Hepatocyte (in vitro differentiated cells): ENCODE measurements around the gene GPR61. TPM values are rescaled to one million over a fixed set of nuclear protein-coding genes. Genes with fewer than 3 reads are reported as not detected.

Experiments
- DNase-seq: peaks from one replicate; pipeline ENCODE4 v3.0.0-alpha.2; 2016; ENCODE audit warnings: low spot score
- H2AFZ ChIP-seq: fragments of 200-600 bp; sonication (generic); 2 replicates; pipeline ENCODE4 v1.6.0; 2016; ENCODE audit warnings: antibody characterized with exemption, mild to moderate bottlenecking
- H3K27ac ChIP-seq: fragments of 200-600 bp; sonication (generic); 2 replicates; pipeline ENCODE4 v1.5.1; 2016; ENCODE audit warnings: mild to moderate bottlenecking
- H3K27me3 ChIP-seq: fragments of 200-600 bp; sonication (generic); 2 replicates; pipeline ENCODE4 v1.6.1; 2016
- H3K36me3 ChIP-seq: fragments of 200-600 bp; sonication (generic); replicated peaks from 2 replicates; pipeline ENCODE4 v1.5.1; 2016; ENCODE audit warnings: low read depth; ENCODE audit not compliant: insufficient read depth
- H3K4me1 ChIP-seq: fragments of 200-600 bp; sonication (generic); 2 replicates; pipeline ENCODE4 v1.5.1; 2016; ENCODE audit warnings: mild to moderate bottlenecking, moderate library complexity; ENCODE audit not compliant: insufficient read depth
- H3K4me2 ChIP-seq: fragments of 200-600 bp; sonication (generic); 2 replicates; pipeline ENCODE4 v1.6.0; 2016
- H3K4me3 ChIP-seq: fragments of 200-600 bp; sonication (generic); 2 replicates; pipeline ENCODE4 v1.5.1; 2016; ENCODE audit warnings: mild to moderate bottlenecking
- H3K79me2 ChIP-seq: fragments of 200-600 bp; sonication (generic); 2 replicates; pipeline ENCODE4 v1.6.0; 2017; ENCODE audit warnings: mild to moderate bottlenecking
- H3K9me2 ChIP-seq: fragments of 200-600 bp; sonication (generic); replicated peaks from 2 replicates; pipeline ENCODE4 v1.6.0; 2017; ENCODE audit warnings: mild to moderate bottlenecking; ENCODE audit not compliant: insufficient read depth
- H3K9me3 ChIP-seq: fragments of 200-600 bp; sonication (generic); 2 replicates; pipeline ENCODE4 v1.5.1; 2016; ENCODE audit warnings: low read depth, mild to moderate bottlenecking
- H4K20me1 ChIP-seq: fragments of 200-600 bp; sonication (generic); 2 replicates; pipeline ENCODE4 v1.6.0; 2016; ENCODE audit warnings: mild to moderate bottlenecking; ENCODE audit not compliant: insufficient read depth, poor library complexity, severe bottlenecking
- CTCF ChIP-seq: fragments of 200-600 bp; sonication (generic); IDR thresholded peaks from 2 replicates; pipeline ENCODE4 v1.5.1; 2016; ENCODE audit warnings: antibody characterized with exemption, mild to moderate bottlenecking; ENCODE audit not compliant: poor library complexity
- EZH2 ChIP-seq: fragments of 200-600 bp; sonication (generic); IDR thresholded peaks from 2 replicates; pipeline ENCODE4 v1.6.1; 2016; ENCODE audit warnings: antibody characterized with exemption, mild to moderate bottlenecking, borderline replicate concordance
- EZH2phosphoT487 ChIP-seq: fragments of 200-600 bp; sonication (generic); IDR thresholded peaks from one replicate; pipeline ENCODE4 v1.6.1; 2018; ENCODE audit warnings: antibody characterized with exemption, mild to moderate bottlenecking, low read depth, moderate library complexity; ENCODE audit not compliant: unreplicated experiment, severe bottlenecking
- WGBS: methylation state at CpG from one replicate; pipeline ENCODE4 v1.1.6; 2016; ENCODE audit warnings: low lambda C conversion rate; ENCODE audit errors: missing lambda C conversion rate; 5-methylcytosine and 5-hydroxymethylcytosine counted together
- polyA plus RNA-seq: library from polyadenylated mRNA; unstranded; fragments of >200 nt; fragmentation: Nextera tagmentation; extraction: Ambion mirVana; gene quantifications from 2 replicates; pipeline ENCODE4 v1.2.1, GENCODE V29; 2016
- total RNA-seq: library from RNA; depleted of rRNA; stranded (reverse); fragments of >200 nt; gene quantifications from 2 replicates; pipeline ENCODE4 v1.2.3, GENCODE V29; 2014

Gene GPR61
- total and polyA plus RNA-seq, 2 experiments from 2014 or later = 0.50 to 1.1 TPM

- no peak overlapping the region for H3K4me2 ChIP-seq
- 56% methylated on average over 2 of the region's 2 CpGs for WGBS
- no peak for DNase-seq
- H3K27me3 ChIP-seq = no peaks in the 10 kb centered on the region
- H4K20me1 ChIP-seq = peaks cover 45% of the 10 kb centered on the region
- H3K9me2 ChIP-seq = no peaks in the 10 kb centered on the region
- no peak overlapping the region for H3K27ac ChIP-seq
- no peaks in the 10 kb centered on the region for H3K9me3 ChIP-seq
- no peak for TF ChIP-seq EZH2phosphoT487
- no peak for TF ChIP-seq EZH2
- no peak for TF ChIP-seq CTCF
- peaks cover 94% of the 10 kb centered on the region for H3K79me2 ChIP-seq
- no peak overlapping the region for H3K4me3 ChIP-seq
- H3K36me3 ChIP-seq = no peaks in the 10 kb centered on the region
- H2AFZ ChIP-seq = no peak overlapping the region
- H3K4me1 ChIP-seq = peaks cover 26% of the 10 kb centered on the region
Measured at GRCh38 chr1:109573785-109574184, 34.1 kb downstream of the GPR61 start.

GRCh38 chr1:109578947-109579443 lies 39.3 kb downstream of the GPR61 start:
- Histone ChIP-seq H2AFZ (no peak overlapping the region), H3K9me2 (no peaks in the 10 kb centered on the region), H3K4me3 (no peak overlapping the region), H3K4me1 (no peaks in the 10 kb centered on the region), H3K4me2 (no peak overlapping the region), H3K79me2 (peaks cover 48% of the 10 kb centered on the region), H3K36me3 (no peaks in the 10 kb centered on the region), H3K9me3 (no peaks in the 10 kb centered on the region), H3K27me3 (no peaks in the 10 kb centered on the region), H4K20me1 (peaks cover 8% of the 10 kb centered on the region), H3K27ac (peak overlapping the region; percentile 6)
- no peak for TF ChIP-seq EZH2
- no peak for TF ChIP-seq CTCF
- TF ChIP-seq EZH2phosphoT487 = no peak
- WGBS = 72% methylated on average over 3 of the region's 3 CpGs
- no peak for DNase-seq

GRCh38 chr1:109579491-109579890 lies 39.8 kb downstream of the GPR61 start:
- no peaks in the 10 kb centered on the region for H3K9me3 ChIP-seq
- 68% methylated on average over 1 of the region's 1 CpG for WGBS
- no peaks in the 10 kb centered on the region for H3K36me3 ChIP-seq
- H3K4me1 ChIP-seq = no peaks in the 10 kb centered on the region
- no peak overlapping the region for H3K4me3 ChIP-seq
- no peaks in the 10 kb centered on the region for H3K27me3 ChIP-seq
- H3K79me2 ChIP-seq = peaks cover 46% of the 10 kb centered on the region
- no peak overlapping the region for H2AFZ ChIP-seq
- H3K27ac ChIP-seq = no peak overlapping the region
- no peaks in the 10 kb centered on the region for H3K9me2 ChIP-seq
- peaks cover 8% of the 10 kb centered on the region for H4K20me1 ChIP-seq
- no peak overlapping the region for H3K4me2 ChIP-seq
- peak; percentile 29 for DNase-seq
- TF ChIP-seq CTCF (no peak), EZH2 (no peak), EZH2phosphoT487 (no peak)
